Activated CD8-positive, alpha-beta memory T cell treated with anti-CD3 and anti-CD28 coated beads for 1 hour (primary cell): Measurements from ENCODE around the gene HOXC12.

Experiments used
- DNase-seq, 2 donors: peaks; one replicate each; pipeline ENCODE4 v3.0.0-alpha.2; 2020; ENCODE audit warnings: low read depth in 1 of 2; ENCODE audit errors: extremely low read depth in 1 of 2

HOXC12 gene

GRCh38 chr12:53939141-53940108 is 15.3 kb upstream of the HOXC12 start:
- no peak for DNase-seq

GRCh38 chr12:53940443-53941014 is 14.2 kb upstream of the HOXC12 start:
- DNase-seq, result no peak

GRCh38 chr12:53941187-53941586 is 13.5 kb upstream of the HOXC12 start:
- DNase-seq, result no peak

DNA sequence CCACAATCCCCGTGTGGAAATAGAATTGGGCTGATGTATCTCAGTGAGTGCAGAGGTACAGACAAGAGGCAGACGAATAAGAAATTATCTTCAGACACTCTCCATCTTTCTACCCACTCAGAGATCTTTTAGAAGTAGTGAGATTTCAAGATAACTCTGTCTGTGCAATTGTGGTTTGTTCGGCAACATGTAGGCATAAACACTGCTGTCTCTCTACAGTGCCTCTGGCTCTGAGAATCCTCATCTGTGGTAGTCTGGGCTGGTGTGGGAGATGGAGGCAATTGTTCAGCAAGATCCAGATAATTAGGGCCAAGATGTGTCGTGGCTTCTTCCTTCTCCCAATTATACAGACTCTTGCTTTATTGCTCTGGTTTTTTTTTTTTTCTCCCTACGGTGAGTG is 13.0 kb upstream of the HOXC12 start:
- no peak for DNase-seq

DNA sequence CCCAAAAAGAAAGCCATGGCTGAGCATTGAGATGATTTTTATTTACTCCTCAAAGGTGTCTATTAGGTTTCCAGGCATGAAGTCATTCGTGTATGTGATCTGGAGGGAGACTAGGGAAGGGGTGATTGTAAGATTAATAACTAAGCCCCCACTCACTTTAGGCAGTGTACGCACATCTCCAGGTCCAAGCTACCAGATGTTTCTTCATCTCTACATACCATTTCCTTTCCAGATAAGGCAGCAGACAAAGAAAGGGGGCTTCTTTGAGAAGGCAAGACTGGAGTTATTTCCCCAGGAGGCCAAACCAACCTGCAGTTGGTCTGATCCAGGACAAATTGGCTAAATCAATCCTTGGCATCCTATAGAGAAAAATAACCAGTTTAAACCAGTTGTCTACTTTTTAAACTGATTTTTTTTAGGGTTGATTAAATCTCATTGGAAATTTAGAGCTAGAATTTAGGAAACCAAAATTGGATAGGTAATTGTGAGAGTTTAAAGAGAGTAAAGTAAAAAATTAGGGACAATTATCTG is 12.2 kb upstream of the HOXC12 start:
- DNase-seq, result no peak

DNA sequence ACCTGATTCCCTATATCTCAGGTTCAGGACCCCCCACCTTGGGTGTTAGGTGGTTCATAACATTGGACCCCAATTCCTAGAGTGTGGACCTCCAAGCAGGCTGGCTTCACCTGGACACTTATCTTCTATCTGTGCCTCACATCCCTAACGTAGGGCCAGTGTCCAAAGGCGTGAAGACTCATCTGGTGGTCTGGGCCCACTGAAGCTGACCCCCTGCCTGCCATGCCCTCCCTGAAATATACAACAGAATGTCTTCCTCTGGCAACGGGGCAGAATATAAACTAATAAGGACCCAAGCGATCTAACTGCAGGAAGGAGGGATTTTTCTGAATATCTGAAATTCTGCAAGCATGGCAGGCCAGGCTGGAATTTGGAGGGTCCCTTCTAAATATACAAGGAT is 10.5 kb upstream of the HOXC12 start:
- no peak for DNase-seq

GRCh38 chr12:53944907-53945847 is 9.5 kb upstream of the HOXC12 start:
- DNase-seq, result no peak

- no peak for DNase-seq
These were observed 7.0 kb upstream of the HOXC12 start for GRCh38 chr12:53947743-53948142.

DNA sequence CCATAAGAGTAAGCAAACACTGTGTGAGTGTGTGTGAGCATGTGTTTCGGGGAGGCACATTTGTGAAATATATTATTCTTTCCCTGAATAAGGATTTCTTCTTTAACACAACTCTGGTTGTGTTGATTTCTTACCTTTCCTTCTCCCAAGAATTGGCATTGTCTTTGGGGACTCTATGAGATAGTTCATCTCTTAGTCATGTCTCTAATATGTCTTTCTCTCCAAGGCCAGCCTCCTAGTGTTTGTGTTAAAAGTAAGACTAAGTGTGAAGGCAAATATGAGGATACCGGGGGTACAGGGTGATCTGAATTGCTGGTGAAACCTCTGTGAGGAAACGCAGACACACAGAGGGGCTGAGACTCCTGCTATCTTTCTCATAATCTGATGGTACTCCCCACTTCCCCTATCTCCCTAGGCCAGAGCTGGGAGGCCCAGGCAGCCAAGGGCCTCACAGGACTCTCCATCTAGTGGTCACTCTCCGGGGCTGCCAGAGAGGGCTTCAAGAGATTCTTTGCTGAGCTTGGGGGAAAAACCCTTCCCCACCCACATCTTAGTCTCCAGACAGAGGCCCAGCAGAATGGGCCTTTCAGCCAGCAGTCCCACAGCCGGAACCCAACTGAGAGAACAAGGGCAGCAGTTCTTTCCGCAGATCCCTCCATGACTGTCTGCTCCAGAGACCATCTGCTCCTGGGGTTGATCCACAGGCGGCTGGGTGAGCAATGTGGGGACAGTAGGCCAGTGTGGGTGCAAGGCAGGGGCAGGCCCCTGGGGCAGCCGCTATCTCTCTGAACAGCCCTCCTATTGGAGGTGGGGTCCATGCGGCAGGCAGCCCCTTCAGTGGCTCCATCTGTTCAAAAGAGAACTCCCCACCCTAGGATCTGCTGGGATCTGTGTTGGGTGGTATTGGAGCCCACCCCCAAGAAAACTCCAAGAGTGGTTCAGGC is 5.8 kb upstream of the HOXC12 start:
- DNase-seq, result no peak

DNA sequence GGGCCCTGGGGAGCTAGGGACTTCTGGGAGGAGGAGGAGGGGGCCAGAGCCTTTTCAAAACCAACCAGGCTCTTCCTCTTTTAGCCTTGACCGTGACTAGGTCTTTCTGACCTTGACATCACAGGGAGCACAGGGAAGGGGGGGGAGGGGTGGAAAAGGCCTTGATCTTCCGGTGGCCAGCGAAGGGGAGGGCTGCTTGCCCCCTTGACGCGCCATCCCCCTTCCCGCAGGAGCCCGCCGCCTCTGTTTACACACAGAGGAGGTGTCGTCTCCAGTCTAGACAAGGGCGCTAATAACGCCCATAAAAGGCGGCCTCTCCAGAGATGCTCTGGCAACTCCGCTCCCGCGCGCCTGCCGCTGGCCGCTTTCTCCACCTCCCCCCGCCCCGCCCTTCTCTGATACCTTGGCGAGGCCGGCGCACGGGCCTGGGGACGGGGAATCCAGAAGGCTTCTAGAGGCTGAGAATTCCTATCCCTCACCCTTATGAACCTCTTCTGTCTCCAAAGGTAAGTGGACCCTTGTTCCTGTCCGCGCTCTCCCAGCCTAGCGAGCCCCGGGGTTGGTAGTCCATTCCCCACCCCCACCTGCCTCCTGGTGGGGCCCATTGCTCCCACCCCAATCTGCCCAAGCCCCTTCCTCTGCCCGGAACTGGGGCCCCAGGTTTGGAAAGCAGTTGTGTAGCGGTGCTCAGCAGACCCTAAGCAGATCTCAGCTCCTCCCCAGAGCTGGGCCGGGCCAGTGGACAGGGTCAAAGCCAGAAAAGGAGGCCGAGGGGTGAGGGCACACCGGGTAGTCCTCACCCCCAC is 4.9 kb upstream of the HOXC12 start:
- no peak for DNase-seq

- DNase-seq, result no peak
These were observed 4.3 kb upstream of the HOXC12 start for GRCh38 chr12:53950437-53950773.

DNA sequence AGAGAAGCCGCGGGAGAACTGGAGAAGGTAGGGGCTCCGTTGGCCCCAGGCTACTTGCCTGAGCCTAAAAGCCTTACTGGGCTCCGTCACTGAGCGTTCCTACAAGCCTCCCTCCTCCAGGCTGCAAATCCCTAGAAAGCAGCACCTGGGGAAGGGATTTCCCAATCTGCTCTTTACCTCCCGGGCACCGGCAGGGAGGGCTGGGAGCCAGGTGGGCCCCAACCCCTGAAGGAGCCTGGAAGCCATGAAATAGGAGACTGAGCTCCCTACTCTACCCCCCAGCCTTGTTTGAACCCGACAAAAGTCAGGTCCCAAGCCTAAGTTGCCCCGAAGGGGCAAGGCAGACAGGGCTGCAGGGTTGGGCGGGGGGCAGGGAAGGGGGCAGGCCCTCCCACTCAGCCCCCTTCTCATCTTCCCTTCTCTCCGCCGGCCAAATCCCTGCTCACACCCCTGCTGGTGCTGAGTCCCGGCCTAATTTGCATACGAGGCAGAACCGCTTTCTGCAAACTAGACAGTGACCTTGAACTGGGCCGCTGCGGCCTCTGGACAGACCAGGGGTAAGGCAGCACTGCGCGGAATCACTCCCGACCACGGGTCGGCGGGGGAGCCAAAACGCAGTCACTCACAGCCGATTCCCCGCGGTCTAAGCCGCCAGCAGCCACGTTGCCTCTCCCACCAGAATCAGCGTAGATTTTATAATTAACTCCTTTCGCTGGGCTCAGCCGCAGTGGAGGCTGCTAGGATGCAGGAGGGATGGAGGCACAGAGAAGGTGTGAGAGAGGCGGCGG is 3.7 kb upstream of the HOXC12 start:
- DNase-seq, result no peak

GRCh38 chr12:53951577-53952334 is 2.9 kb upstream of the HOXC12 start:
- no peak for DNase-seq

- no peak for DNase-seq
These were observed 2.4 kb upstream of the HOXC12 start for GRCh38 chr12:53952335-53952694.

DNA sequence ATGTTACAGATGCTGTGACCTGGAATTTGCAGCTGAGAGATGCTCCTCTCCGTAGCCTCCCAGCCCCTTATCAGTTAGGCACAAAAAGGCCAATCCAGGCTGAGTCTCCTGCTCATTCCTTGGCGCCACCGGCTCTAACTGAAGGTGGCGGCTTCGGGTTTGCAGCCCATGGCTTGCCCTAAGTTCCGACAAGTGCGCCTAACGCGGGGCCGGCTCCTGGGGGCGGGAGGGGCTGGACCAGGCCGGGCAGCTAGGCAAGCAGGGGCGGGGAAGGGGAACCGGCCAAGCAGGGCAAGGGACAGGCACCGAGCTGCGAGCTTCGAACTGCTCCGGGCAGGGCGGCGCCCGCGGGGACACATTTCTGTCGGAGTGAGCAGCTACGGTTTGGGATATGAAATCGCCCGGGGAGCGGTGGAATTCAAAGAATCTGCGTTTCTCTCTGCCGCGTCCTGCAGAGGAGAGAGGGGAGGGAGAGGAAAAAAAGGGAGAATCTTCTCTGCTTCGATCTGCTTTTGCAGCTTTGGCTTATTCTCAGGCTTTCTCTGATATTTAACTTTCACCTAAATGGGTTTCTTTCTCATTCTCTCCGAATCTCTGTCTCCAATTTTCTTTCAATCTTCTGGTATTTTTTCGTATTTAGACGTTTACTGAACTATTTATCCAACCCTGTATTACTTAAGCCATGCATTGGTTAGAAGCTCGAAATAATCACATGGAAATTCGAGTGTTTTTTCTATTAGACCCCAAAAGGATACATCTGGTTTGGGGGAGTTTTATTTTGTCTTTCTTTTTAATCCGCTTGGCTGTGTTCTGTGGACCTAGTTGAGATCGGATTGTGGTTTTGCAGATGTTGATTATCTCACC is 1.6 kb upstream of the HOXC12 start:
- DNase-seq, result no peak

DNA sequence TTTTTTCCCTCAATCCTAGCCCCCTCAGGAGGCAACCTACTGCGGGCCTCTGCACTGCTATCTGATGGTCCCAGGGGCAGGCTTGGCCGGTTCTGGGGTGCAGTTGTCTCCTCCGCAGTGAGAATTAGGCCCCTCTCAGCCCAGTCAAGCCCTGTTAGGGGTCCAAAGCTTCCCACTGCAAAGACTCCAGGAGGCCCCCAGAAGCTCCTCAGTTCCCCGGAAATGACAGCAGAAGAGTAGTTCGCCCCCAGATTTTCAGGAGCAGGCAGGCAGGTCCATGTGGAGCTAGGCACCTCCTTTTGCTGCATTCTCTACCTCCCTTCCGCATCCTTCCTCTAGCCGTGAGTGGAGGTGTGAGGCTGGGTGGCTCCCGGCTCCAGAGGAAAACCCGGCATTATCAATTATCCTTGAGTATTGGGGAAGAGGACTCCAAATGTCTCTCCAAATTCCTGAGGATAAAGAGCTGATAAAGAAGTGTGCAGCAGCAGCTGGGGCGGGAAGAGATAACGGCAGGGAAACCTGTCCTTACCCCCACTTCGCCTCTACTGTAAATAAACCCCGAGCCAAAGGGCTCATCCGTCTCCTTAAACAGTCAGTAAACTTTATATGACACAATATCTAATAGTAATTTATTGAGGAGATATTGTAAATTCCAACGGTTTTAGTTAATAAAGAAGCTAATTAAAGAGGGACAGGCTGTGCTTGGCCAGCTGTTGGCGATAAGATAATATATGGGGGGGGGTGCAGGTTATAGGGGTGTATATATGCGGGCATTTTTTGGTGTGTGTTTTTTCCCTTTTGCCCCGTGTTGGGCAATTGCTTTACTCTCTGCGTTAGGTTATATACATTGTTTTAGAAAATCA is 641 bp upstream of the HOXC12 start:
- DNase-seq, result no peak
